ENCODE data around the gene CLEC3A.
"Not testable (repeated sequence)": the region's sequence is repeated elsewhere in the genome, so short reads cannot be mapped to it uniquely, and the experiment has no call there.

The CLEC3A gene

DNA sequence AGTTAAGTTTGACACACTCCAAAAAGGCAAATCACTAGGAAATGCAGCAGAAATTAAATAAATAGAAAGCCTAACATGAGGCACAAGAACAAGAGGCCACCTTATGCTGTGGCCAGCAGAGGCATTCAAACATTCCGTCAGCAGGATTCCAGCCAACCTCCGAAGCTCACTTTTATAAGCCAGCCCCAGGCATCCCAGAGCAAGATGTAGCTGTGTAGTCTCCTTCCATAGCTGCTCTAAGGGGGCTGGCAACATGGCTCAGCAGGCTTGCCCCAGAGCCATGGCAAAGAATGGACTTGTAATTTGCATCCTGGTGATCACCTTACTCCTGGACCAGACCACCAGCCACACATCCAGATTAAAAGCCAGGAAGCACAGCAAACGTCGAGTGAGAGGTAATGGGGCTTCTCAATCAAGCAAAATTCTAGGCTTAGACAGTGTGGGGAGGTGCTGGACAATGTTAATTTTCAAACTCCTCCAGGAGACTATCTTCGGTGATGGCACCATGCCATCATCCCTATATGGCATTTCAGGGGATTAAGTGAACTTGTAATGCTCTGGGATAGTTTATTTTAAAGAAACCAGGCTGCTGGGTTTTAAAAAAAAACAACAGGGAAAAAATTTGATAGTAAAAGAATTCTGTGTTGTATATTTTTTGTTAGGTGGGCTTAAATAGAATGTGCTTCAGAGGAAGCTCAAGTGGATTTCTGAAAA lies at the start of gene CLEC3A:
CLEC3A (plus strand) TSS at position 202 of the 714 bp plus-strand sequence; CDS start at position 281, 79 bp downstream.
- DNase-seq = no peak

- no peak for DNase-seq
These were observed 47.5 kb upstream of the CLEC3A start for GRCh38 chr16:77974883-77975282.

DNA sequence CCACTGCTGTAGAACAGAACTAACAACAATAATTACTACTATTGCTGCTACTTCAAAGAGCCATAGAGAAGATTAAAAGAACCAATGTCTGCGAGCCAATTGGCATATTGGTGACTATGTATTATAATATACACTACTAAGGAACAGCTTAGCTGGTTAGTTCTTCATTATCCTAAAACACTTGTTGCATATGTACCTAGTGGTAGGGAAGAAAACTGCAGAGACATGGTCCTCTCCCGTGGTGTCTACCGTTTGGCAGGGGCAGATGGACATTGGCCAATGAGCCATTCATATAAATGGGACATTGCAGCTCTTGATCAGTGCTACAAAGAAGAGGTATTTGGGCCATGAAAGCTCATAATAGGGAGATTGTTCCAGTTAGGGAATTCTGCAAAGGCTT lies 46.4 kb upstream of the CLEC3A start:
- no peak for DNase-seq

DNA sequence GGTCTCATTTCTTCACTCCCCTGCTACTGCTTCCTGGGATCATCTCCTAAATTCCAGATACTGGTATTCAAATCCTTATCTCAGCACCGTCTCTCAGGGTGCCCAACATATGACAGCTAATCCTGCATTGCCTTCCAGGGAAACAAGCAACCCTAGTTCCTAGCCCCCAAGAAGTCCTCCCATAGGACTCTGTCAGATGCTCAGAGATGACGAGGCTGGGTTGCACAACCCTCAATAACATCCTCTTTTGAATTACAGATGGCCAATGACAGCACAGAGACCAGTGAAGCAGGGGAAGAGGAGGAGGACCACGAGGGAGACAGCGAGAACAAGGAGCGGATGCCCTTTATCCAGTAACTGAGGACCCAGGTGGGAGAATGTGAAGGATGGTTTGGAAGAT lies 45.0 kb upstream of the CLEC3A start:
- no peak for DNase-seq

- no peak for DNase-seq
These were observed 37.2 kb upstream of the CLEC3A start for GRCh38 chr16:77985111-77985510.

GRCh38 chr16:77986011-77986740 lies 36.2 kb upstream of the CLEC3A start:
- DNase-seq = no peak

DNA sequence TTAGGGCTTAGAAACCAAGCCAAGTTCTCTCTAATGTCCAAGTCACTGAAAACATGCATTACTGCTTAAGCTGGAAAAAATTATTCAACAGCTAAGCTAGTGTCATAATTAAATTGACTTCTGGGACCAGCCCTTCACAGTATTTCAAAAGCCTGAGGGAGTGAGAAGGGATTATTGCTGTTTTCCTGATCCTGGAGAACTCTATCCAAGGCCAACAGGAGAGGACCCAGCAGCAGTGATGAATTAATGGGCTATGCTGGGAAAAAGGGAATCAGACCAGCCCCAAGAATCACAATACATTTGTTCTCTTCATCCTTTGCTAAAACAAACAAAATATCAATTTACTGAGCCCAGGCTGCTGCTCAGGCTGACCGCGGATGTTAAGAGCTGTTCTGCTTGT lies 34.5 kb upstream of the CLEC3A start:
- DNase-seq = no peak

- no peak for DNase-seq
These were observed 32.5 kb upstream of the CLEC3A start for GRCh38 chr16:77989846-77990245.

DNA sequence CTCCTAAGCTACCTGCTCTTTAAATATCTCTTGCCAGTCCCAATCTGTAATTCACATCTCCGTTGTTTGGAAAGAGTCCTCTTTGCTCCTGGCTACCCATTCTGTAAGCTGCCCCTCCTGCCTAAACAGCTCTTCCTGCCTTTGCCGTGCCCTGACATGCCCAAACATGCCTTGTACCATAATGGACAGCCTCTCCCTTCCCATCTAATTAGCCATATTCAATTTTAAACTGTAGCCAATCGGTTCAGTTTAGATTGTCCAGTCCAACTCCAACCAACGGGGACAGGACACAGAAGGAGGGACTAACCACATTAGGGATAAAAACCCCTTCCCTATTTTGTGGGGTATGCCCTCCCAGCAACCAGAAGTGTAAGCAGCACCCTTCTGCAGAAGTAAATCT lies 30.6 kb upstream of the CLEC3A start:
- no peak for DNase-seq

- DNase-seq = not testable (repeated sequence)
These were observed 30.0 kb upstream of the CLEC3A start for GRCh38 chr16:77992381-77992780.

- no peak for DNase-seq
These were observed 29.0 kb upstream of the CLEC3A start for GRCh38 chr16:77993111-77993985.

DNA sequence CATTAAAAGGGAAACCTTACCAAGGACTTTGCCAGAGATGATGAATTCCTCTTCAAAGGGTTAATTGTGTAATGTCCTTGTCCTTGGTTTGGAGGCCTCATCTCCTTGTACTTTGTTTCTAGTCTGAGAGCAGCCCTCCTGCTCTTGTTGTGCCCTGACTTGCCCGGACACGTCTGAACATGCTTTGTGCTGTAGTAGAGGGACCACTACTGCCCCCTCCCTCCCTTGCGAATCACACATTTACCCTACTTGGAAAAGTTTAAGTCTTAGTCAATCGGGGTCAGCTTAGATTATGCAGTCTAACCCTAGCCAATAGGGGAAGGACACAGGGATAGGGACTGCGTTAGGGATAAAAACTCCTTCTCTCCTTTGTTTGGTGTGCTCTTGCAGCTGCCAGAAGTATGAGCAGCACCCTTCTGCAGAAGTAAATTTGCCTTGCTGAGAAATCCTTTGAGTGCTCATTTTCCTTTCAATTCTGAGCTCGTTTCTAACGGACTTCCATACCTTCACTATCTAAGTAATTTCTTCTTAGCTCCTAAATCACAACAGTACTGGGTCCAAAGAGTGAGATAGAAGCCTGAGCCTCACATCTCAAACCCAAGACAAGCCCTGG lies 26.4 kb upstream of the CLEC3A start:
- no peak for DNase-seq

- DNase-seq = no peak
These were observed 23.9 kb upstream of the CLEC3A start for GRCh38 chr16:77998350-77999023.

- no peak for DNase-seq
These were observed 20.8 kb upstream of the CLEC3A start for GRCh38 chr16:78001451-78002025.

DNA sequence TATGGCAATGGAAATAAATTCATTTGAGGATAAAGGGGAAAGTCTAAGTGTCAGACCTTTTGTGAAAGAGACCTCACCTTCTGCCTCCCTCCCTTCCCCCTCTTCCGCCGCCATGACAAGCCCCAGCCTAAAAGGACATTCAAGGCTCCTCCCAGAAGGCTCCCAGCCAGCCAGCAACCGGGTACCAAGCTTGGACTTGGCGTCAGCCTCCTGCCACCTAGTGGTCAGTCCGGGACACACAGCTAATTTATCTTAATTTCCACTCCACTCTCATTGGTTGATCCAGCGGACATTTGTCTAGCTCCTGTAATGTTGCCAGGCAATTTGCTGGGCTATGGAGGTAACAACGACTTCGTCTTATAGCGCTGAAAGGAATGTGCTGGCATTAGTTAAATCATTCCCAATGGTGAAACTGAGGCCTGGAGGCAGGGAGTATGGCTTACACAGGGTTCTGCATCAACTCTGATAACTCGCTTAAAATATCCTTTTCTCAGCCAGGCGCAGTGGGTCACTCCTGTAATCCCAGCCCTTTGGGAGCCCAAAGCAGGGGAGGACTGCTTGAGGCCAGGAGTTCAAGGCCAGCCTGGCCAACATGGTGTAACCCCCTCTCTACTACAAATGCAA lies 19.3 kb upstream of the CLEC3A start:
- DNase-seq = peak; percentile 88

GRCh38 chr16:78004517-78004916 lies 17.8 kb upstream of the CLEC3A start:
- no peak for DNase-seq

DNA sequence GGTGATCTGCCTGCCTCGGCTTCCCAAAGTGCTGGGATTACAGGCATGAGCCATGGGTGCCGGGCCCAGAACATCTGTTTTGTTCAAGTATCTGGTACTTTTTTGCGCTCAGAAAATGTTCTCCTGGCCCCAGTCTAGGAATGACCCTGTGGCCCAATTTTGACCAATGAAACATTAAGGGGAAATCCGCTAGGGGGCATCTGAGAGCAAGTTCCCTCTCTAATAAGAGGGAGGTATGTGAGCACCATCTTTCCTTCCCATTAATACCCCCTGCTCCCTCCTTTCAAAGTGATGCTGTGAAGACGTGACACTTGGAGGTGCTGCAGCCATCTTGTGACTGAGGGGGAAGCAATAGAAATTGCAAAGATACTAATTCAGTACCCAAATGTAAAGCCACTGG lies 16.5 kb upstream of the CLEC3A start:
- DNase-seq = peak; percentile 15

- DNase-seq = no peak
These were observed 15.2 kb upstream of the CLEC3A start for GRCh38 chr16:78007121-78007520.

GRCh38 chr16:78024159-78024558 lies 1.8 kb downstream of the CLEC3A start:
- DNase-seq = no peak

DNA sequence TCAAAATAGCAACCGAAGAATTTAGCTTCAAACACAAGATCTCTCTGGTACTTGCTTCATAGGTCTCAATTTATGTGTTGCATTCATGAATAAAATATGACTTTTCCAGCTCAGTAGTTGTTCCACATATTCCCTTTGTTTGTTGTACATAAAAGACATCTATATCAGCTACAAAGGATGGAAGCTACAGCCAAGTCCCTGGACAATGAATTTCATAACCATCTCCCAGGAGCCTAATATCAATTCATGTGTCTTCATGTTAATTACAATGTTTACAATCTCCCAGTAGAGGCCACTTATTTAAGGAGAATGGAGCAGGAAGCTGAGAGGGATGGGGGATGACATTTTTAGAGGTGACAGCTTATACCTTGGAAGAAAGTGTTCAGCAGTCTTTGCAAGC lies 3.3 kb downstream of the CLEC3A start:
- no peak for DNase-seq

DNA sequence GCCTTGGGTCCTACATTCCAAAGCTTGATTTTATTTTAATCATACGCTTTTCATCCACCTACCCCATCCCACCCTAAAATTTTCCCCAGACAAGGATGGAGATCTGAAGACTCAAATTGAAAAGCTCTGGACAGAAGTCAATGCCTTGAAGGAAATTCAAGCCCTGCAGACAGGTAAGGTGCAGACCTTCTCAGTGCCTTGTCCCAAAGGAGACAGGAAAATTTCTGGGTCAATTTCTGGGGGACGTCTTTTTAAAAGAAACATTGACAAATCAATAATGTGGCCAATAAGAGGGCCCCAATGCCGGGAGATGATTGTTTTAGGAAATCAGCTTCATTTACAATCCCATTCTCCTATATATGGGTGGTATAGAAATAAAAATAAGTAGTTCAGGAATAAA lies 5.7 kb downstream of the CLEC3A start:
- DNase-seq = no peak

DNA sequence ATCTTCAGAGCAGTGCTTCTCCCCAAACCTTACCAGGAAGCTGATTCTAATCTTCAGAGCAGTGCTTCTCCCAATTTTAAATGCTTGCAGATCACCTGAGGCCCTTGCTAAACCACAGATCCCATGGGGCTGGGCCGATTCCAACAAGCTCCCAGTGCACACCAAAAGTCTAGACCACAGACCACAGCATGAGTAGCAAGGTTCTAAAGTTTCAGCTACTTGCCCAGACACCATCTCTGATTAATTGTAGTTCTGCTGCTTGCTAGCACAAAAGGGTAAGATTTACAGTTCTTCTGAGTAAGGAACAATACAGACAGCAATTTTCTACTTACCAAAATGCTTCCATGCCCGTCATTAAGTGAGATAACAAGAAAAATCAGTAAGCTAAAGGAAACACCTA lies 12.2 kb downstream of the CLEC3A start:
- DNase-seq = peak; percentile 1

Data from OCI-M1 (cell line).